Measurements from ENCODE around the gene MGST2.

The MGST2 gene

DNA sequence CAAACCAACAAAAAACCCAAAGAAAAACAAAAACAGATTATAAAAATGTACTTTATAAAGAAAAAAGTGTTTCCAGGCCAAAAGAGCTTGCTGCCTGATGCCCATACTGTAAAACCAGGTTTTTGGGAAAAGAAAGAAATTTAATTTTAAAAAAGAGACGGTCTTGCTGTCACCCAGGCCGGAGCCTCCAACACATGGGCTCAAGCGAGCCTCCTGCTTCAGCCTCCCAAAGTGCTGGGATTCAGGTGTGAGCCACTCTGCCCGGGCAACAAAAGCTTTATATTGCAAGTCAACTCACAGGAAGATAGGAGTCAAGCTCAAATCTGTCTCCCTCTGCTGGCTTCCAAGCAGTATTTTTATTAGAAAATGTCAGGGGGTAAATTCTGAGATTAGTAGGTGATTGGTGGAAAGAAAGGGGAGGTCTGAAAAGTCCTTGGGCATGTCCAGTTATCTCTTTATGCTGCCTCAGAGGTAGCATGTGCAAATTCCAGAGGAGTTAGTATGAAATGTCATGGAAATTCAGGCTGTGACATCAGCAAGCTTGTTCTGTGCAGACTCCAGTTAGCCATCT lies 39.4 kb downstream of the MGST2 start:
- TF ChIP-seq, protein P1, sequence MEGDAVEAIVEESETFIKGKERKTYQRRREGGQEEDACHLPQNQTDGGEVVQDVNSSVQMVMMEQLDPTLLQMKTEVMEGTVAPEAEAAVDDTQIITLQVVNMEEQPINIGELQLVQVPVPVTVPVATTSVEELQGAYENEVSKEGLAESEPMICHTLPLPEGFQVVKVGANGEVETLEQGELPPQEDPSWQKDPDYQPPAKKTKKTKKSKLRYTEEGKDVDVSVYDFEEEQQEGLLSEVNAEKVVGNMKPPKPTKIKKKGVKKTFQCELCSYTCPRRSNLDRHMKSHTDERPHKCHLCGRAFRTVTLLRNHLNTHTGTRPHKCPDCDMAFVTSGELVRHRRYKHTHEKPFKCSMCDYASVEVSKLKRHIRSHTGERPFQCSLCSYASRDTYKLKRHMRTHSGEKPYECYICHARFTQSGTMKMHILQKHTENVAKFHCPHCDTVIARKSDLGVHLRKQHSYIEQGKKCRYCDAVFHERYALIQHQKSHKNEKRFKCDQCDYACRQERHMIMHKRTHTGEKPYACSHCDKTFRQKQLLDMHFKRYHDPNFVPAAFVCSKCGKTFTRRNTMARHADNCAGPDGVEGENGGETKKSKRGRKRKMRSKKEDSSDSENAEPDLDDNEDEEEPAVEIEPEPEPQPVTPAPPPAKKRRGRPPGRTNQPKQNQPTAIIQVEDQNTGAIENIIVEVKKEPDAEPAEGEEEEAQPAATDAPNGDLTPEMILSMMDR (IDR thresholded peaks at IDR 0.05), result no peak
- H3K27me3 Mint-ChIP-seq (ENCODE audit: low read depth, poor library complexity), result no peaks in the 10 kb centered on the region
- no peak for DNase-seq
- peaks cover 54% of the 10 kb centered on the region for H3K36me3 Mint-ChIP-seq (ENCODE audit: low read depth)
- no peak overlapping the region for H3K27ac Mint-ChIP-seq
- H3K9me3 Mint-ChIP-seq, result peaks cover 43% of the 10 kb centered on the region
- no peaks in the 10 kb centered on the region for H3K4me1 Mint-ChIP-seq
- H3K4me3 Mint-ChIP-seq, result no peak overlapping the region

DNA sequence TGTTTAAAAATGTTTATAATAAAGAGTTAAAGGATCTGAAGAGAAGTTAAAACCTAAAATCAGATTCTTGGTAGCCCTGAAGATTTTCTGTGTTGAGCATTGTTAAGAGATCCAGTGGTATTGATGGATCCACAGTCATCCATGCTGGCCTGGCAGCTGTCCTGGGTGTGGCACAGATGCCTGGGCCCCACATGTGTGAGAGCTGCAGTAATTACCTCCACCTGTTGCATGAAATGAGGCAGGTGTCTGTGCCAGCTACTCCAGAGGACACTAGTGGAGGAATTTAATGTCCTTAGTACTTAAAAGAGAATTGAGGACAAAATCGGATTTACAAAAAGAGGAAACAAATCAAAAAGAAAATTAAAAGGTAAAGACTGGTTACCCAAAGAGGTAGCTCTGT lies 44.0 kb downstream of the MGST2 start:
- peaks cover 21% of the 10 kb centered on the region for H3K4me1 Mint-ChIP-seq
- H3K36me3 Mint-ChIP-seq (ENCODE audit: low read depth), result peaks cover 61% of the 10 kb centered on the region
- TF ChIP-seq, protein P1 (IDR thresholded peaks at IDR 0.05), result no peak
- no peak for DNase-seq
- H3K4me3 Mint-ChIP-seq, result no peak overlapping the region
- no peaks in the 10 kb centered on the region for H3K27me3 Mint-ChIP-seq (ENCODE audit: low read depth, poor library complexity)
- H3K27ac Mint-ChIP-seq, result no peak overlapping the region
- H3K9me3 Mint-ChIP-seq, result peaks cover 37% of the 10 kb centered on the region

DNA sequence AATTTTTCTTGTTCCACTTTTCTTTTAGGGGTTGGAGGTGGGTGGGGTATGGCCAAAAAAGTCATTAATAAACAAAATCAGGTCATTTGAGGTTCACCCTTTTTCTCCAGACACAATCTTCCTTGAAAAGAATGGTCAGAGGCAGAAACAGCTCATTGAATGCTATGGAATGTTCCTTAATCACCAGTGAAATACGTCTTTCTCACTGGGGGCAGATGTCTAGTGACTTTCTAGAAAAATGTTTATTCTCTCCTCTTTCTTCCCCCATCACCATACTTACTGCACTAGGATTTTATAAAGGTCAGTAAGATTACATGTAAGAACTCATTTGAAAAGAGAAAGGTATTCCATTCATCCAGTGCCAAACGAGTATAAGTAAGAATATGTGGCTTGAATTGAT lies 44.5 kb downstream of the MGST2 start:
- Mint-ChIP-seq H3K36me3 (ENCODE audit: low read depth) (peaks cover 59% of the 10 kb centered on the region), H3K27ac (no peak overlapping the region), H3K27me3 (ENCODE audit: low read depth, poor library complexity) (no peaks in the 10 kb centered on the region)

DNA sequence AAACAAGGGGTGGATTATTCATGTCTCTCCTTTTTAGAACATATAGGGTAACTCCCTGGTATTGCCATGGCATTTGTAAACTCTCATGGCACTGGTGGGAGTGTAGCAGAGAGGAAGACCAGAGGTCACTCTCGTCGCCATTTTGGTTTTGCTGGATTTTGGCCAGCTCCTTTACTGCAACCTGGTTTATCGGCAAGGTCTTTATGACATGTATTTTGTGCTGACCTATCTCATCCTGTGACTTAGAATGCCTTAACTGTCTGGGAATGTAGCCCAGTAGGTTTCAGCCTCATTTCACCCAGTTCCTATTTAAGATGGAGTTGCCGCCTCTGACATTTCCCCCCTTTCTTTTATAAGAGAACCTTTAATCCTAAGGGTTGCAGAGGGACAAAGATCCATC lies 45.8 kb downstream of the MGST2 start:
- no peak for DNase-seq
- H3K27me3 Mint-ChIP-seq (ENCODE audit: low read depth, poor library complexity), result no peaks in the 10 kb centered on the region
- TF ChIP-seq, protein P1 (IDR thresholded peaks at IDR 0.05), result no peak
- peaks cover 22% of the 10 kb centered on the region for H3K9me3 Mint-ChIP-seq
- H3K4me1 Mint-ChIP-seq, result peaks cover 37% of the 10 kb centered on the region
- no peak overlapping the region for H3K4me3 Mint-ChIP-seq
- H3K27ac Mint-ChIP-seq, result peak overlapping the region; percentile 78
- peaks cover 57% of the 10 kb centered on the region for H3K36me3 Mint-ChIP-seq (ENCODE audit: low read depth)

More for the DNA sequence above, 44.5 kb downstream of the MGST2 start:
- Mint-ChIP-seq H3K4me3 (no peak overlapping the region), H3K9me3 (peaks cover 36% of the 10 kb centered on the region), H3K4me1 (peaks cover 25% of the 10 kb centered on the region)
- DNase-seq, result no peak
- TF ChIP-seq, protein P1 (IDR thresholded peaks at IDR 0.05), result no peak

DNA sequence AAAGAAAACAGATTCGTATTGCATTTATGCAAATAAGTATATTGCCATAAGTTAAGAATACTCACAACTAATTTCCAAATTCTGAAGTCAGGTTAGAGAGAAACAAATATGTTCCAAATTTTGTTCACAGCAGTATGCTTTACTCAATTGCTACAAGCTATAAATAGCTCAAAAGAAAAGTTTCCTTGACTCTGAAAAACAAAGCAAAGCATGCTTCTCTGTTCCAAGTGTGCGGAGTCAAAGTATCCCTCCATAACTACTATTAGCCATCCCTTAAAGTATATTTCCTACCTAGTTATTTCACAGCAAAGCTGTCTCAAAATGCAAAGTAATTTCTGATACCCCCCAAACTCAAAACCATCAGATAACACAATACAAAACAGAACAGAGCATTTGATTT lies 47.3 kb downstream of the MGST2 start:
- Mint-ChIP-seq H3K36me3 (ENCODE audit: low read depth) (peaks cover 64% of the 10 kb centered on the region), H3K4me3 (no peak overlapping the region), H3K9me3 (peaks cover 16% of the 10 kb centered on the region), H3K4me1 (peaks cover 45% of the 10 kb centered on the region), H3K27ac (peak overlapping the region; percentile 90), H3K27me3 (ENCODE audit: low read depth, poor library complexity) (no peaks in the 10 kb centered on the region)
- DNase-seq, result no peak
- TF ChIP-seq, protein P1 (IDR thresholded peaks at IDR 0.05), result no peak

DNA sequence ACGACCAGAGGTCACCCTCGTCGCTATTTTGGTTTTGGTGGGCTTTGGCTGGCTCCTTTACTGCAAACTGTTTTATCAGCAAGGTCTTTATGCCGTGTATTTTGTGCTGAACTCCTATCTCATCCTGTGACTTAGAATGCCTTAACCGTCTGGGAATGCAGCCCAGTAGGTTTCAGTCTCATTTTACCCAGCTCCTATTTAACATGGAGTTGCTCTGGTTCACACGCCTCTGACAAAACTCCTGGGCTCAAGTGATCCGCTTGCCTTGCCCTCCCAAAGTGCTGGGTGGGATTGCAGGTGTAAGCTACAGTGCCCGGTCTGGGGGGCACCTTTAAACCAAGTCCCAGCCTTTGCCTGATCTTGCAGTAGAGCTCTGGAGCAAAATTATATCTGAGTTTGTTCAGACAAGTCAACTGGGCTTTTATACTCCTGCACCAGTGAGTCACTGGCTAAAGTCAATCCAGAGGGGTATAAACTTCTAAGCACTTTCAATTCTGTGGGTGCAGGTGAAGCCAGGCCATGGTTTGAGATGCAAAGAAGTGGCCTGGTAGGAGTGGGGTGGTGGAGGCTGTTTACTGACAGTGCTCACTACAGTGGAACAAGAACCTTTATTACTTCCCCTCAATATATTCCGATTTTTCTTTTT lies 50.2 kb downstream of the MGST2 start:
- TF ChIP-seq, protein P1 (IDR thresholded peaks at IDR 0.05), result no peak
- no peaks in the 10 kb centered on the region for H3K9me3 Mint-ChIP-seq

More for the DNA sequence above, 50.2 kb downstream of the MGST2 start:
- no peaks in the 10 kb centered on the region for H3K27me3 Mint-ChIP-seq (ENCODE audit: low read depth, poor library complexity)
- peaks cover 61% of the 10 kb centered on the region for H3K36me3 Mint-ChIP-seq (ENCODE audit: low read depth)
- no peak for DNase-seq
- no peak overlapping the region for H3K4me3 Mint-ChIP-seq
- peaks cover 45% of the 10 kb centered on the region for H3K4me1 Mint-ChIP-seq
- H3K27ac Mint-ChIP-seq, result peak overlapping the region; percentile 85

All from nephron progenitor cell (in vitro differentiated cells).